ENCODE measurements around the gene HLA-DMA. TPM values are rescaled to one million over a fixed set of nuclear protein-coding genes. Genes with fewer than 3 reads are reported as not detected.

The HLA-DMA gene
- total RNA-seq, 2 donors from 2014 or later, result 4.9 to 19.0 TPM

DNA sequence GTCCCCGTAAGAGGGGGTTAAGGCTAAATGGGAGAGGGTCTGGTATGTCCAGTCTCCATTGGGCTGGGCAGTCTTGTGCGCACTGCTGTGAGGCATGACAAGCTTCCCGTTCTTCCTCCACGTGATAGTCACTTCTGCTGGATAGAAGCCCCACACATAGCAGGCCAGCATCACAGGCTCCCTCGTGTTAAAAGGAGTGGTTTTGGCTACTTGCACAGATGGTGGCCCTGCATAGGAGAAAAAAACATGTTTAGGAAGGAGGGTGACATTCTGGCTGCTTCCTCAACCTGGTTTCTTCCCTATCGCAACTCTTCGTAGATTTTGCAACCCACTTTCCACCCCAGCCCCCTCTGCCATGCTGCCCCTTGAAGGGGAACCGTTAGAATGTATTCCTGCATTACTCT is 15.7 kb downstream of the HLA-DMA start:
- no peaks in the 10 kb centered on the region for H3K9me3 ChIP-seq (ENCODE audit: control insufficient read depth, low read length)
- H3K36me3 ChIP-seq (ENCODE audit: control insufficient read depth, insufficient read depth, low read length), result no peaks in the 10 kb centered on the region
- 75 to 79% methylated on average over 4 to 8 of the region's 8 CpGs for WGBS, 2 experiments (ENCODE audit: insufficient coverage in 1 of 2, insufficient read length in 1 of 2)
- no peaks in the 10 kb centered on the region for H3K4me1 ChIP-seq (ENCODE audit: control insufficient read depth, insufficient read depth, low read length)
- peaks cover 38% of the 10 kb centered on the region for H3K27me3 ChIP-seq (ENCODE audit: control insufficient read depth, insufficient read depth, low read length, poor library complexity, severe bottlenecking)
- Mint-ChIP-seq H3K27me3 (ENCODE audit: insufficient read depth) (peaks cover 29% of the 10 kb centered on the region), H3K36me3 (ENCODE audit: low read depth) (no peaks in the 10 kb centered on the region), H3K27ac (no peak overlapping the region), H3K4me3 (no peak overlapping the region), H3K4me1 (no peaks in the 10 kb centered on the region), H3K9me3 (no peaks in the 10 kb centered on the region)
- H3K9ac ChIP-seq (ENCODE audit: extremely low read depth, low read length, poor library complexity, severe bottlenecking), result no peak overlapping the region
- no peak for DNase-seq
- TF ChIP-seq, protein P1, sequence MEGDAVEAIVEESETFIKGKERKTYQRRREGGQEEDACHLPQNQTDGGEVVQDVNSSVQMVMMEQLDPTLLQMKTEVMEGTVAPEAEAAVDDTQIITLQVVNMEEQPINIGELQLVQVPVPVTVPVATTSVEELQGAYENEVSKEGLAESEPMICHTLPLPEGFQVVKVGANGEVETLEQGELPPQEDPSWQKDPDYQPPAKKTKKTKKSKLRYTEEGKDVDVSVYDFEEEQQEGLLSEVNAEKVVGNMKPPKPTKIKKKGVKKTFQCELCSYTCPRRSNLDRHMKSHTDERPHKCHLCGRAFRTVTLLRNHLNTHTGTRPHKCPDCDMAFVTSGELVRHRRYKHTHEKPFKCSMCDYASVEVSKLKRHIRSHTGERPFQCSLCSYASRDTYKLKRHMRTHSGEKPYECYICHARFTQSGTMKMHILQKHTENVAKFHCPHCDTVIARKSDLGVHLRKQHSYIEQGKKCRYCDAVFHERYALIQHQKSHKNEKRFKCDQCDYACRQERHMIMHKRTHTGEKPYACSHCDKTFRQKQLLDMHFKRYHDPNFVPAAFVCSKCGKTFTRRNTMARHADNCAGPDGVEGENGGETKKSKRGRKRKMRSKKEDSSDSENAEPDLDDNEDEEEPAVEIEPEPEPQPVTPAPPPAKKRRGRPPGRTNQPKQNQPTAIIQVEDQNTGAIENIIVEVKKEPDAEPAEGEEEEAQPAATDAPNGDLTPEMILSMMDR (conservative IDR thresholded peaks at IDR 0.05), result no peak
- H3K4me3 ChIP-seq (ENCODE audit: low read length), result no peak overlapping the region
- H3K27ac ChIP-seq (ENCODE audit: low read depth, low read length), result no peak overlapping the region

DNA sequence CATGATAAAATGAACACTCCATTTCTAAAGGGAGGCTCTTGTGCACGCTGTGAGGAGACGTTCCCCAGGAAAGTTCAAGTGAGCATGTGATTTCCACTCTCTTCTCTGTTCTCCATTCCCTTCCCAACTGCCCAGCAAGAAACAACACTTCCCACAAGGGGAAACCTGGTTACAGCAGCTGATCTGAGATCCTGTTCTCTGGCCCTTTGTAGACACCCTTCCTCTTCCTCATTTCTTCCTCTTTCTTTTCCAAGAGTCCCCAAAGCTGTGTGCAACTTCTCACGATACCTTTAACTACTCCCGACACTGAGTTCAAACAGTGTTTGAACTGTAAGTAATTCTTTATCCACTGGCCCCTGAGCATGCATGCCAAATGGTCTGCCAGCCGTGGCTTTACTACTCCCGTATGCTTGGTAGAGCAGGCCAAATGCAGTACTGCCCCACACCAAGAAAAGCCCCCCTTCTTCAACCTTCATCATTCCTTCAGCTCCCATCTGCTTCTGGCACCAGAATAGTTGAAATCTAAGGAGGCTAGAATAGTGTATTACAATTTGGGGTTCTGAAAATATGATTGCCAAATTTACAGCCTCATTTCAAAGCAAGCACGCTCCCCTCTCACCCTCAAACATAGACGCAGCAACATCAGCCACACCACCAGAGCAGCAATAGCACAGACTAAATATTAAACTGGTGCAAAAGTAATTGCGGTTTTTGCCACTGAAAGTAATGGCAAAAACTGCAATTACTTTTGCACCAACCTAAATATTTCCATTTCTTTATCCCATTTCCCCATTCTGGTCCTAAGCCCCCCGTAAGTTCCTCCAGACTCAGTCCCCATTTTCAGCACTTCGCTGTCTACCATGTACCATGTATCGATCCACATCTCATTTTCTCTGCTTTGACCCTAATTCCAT is 16.4 kb downstream of the HLA-DMA start:
- Mint-ChIP-seq H3K27me3 (ENCODE audit: insufficient read depth) (peaks cover 30% of the 10 kb centered on the region), H3K9me3 (no peaks in the 10 kb centered on the region), H3K4me3 (no peak overlapping the region), H3K4me1 (no peaks in the 10 kb centered on the region), H3K36me3 (ENCODE audit: low read depth) (no peaks in the 10 kb centered on the region), H3K27ac (no peak overlapping the region)
- Histone ChIP-seq H3K9me3 (ENCODE audit: control insufficient read depth, low read length) (no peaks in the 10 kb centered on the region), H3K4me1 (ENCODE audit: control insufficient read depth, insufficient read depth, low read length) (no peaks in the 10 kb centered on the region), H3K36me3 (ENCODE audit: control insufficient read depth, insufficient read depth, low read length) (no peaks in the 10 kb centered on the region), H3K4me3 (ENCODE audit: low read length) (no peak overlapping the region), H3K9ac (ENCODE audit: extremely low read depth, low read length, poor library complexity, severe bottlenecking) (no peak overlapping the region), H3K27ac (ENCODE audit: low read depth, low read length) (no peak overlapping the region), H3K27me3 (ENCODE audit: control insufficient read depth, insufficient read depth, low read length, poor library complexity, severe bottlenecking) (peaks cover 39% of the 10 kb centered on the region)
- DNase-seq, result no peak
- TF ChIP-seq, protein P1 (conservative IDR thresholded peaks at IDR 0.05), result no peak
- WGBS, 2 experiments (ENCODE audit: insufficient coverage in 1 of 2, insufficient read length in 1 of 2), result 85 to 86% methylated on average over 9 to 12 of the region's 12 CpGs

DNA sequence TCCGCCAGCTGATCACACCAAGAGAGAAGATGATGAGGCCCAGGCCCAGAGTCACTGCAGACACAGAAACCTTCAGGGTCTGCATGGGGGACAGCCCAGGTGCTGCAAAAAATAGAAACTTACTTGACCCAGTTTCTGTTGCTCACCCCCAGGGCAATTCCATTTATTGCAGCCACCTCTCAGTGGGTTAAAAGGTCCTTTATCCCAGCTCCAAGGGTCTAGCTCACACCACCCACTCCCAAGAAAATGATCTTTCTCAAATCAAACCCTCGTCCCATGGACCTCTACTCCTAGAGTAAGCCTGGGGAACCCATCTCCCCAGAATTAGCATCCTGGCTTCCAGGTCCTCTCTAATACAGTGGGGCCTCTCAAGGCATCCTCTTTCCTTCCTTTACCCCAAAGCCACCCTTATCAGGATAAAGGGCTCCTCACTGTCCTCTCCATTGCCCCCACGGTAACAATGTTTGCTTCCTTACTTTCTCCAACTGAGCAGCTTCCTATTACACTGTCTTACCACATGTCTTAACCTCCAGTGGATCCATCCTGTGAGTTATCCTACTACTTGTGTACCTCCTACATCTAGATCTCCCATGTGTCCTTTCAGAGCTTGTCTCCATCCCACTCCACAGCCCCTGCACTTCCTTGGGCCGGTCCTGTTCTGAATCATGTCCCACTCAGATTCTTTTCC is 17.2 kb downstream of the HLA-DMA start:
- Histone ChIP-seq H3K9ac (ENCODE audit: extremely low read depth, low read length, poor library complexity, severe bottlenecking) (no peak overlapping the region), H3K27ac (ENCODE audit: low read depth, low read length) (no peak overlapping the region), H3K4me1 (ENCODE audit: control insufficient read depth, insufficient read depth, low read length) (no peaks in the 10 kb centered on the region), H3K9me3 (ENCODE audit: control insufficient read depth, low read length) (no peaks in the 10 kb centered on the region), H3K4me3 (ENCODE audit: low read length) (no peak overlapping the region), H3K27me3 (ENCODE audit: control insufficient read depth, insufficient read depth, low read length, poor library complexity, severe bottlenecking) (peaks cover 47% of the 10 kb centered on the region), H3K36me3 (ENCODE audit: control insufficient read depth, insufficient read depth, low read length) (no peaks in the 10 kb centered on the region)
- Mint-ChIP-seq H3K27me3 (ENCODE audit: insufficient read depth) (peaks cover 35% of the 10 kb centered on the region), H3K9me3 (no peaks in the 10 kb centered on the region), H3K36me3 (ENCODE audit: low read depth) (no peaks in the 10 kb centered on the region), H3K27ac (no peak overlapping the region), H3K4me1 (no peaks in the 10 kb centered on the region), H3K4me3 (no peak overlapping the region)
- no peak for DNase-seq
- WGBS, 2 experiments (ENCODE audit: insufficient coverage in 1 of 2, insufficient read length in 1 of 2), result 61 to 83% methylated on average over 3 to 4 of the region's 4 CpGs
- TF ChIP-seq, protein P1 (conservative IDR thresholded peaks at IDR 0.05), result no peak
